Measurements from ENCODE around the gene TUBB4A.
"Not testable (repeated sequence)": the region's sequence is repeated elsewhere in the genome, so short reads cannot be mapped to it uniquely, and the experiment has no call there.

TUBB4A gene

DNA sequence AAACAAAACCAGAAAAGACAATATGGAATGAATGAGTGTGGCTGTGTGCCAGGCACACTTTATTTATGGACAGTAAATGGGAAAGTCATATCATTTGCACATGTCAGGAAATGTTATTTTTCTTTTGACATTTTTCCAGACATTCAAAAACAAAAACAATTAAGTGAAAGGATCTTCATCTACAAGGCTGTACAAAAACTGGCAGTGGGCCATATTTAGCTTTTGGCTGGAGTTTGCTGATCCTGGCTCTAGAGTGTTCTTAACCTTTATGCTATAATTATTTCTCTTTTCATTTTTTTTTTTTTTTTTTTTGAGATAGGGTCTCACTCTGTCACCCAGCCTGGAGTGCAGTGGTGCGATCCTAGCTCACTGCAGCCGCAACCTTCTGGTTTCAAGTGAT, 22.2 kb upstream of the TUBB4A start:
- DNase-seq (ENCODE audit: low read depth in 2 of 2): no peak

DNA sequence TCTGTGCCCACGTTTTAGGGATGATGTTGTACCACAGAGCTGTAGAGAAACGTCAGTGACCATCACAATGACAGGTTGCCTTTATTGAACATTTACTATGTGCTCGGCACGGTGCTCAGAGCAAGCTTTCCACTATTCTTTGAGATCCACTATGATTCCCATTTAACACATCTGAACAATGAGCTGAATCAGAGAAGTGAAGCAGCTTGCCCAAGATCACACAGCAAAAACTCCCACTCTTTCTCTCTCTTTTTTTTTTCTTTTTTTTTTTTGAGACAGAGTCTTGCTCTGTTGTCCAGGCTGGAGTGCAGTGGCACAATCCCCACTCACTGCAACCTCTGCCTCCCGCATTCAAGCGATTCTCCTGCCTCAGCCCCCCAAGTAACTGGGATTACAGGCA, 20.6 kb upstream of the TUBB4A start:
- no peak for DNase-seq (ENCODE audit: low read depth in 2 of 2)

DNA sequence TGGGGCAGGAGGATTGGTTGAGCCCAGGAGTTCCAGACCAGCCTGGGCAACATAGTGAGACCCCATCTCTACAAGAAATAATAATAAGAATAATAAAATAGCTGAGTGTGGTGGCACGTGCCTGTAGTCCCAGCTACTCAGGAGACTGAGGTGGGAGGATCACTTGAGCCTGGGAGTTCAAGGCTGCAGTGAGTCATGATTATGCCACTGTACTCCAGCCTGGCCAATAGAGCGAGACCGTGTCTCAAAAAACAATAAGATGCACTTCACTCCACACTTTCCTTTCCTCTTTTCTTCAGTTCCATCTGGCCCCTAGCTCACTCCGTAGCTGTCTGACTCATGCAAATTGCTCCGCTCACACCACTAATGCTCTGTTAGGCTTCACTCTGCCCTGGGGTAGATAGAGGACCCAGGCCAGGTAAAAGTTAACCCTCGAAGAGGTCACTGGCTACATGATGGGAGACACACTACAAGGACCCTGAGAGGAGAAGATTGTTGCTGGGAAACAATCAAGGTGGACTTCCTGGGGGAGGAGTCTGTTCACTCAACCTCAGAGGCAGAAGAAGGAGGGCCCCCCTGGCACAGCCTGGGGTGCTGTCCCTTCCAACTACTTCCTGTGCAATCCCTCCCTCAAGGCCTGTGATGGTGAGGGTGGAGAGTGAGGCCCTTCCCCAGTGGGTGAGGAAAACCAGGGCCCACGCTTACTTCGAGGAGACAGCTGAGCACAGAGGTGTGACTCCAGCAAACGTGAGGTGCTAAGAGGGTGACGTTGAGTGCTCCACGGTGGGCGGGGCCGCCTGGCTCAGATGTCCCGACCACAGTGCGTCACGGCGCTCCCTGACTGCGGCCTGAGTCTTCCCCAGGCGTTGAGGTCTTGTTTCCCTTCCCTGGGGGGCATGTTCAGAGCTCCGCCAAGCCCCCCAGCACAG, 19.9 kb upstream of the TUBB4A start:
- DNase-seq (ENCODE audit: low read depth in 2 of 2): peak; percentile 54 to 76

DNA sequence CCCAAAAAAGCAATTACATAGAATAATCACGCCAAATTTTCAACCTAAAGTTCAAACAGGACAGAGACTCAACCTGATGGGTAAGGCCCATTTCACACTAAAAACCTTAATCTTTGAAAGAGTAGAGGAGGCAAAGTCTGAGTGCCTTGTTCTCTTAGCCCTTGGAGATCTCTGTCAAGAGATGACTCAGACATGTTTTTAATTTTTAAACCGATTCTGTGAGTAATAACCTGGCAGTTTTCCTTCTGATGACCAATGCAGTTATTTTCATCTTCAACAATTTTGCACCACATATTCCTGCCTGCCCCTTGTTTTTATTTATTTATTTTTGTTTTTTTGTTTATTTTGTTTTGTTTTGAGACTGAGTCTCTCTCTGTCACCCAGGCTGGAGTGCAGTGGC, 17.2 kb upstream of the TUBB4A start:
- DNase-seq (ENCODE audit: low read depth in 2 of 2): no peak

DNA sequence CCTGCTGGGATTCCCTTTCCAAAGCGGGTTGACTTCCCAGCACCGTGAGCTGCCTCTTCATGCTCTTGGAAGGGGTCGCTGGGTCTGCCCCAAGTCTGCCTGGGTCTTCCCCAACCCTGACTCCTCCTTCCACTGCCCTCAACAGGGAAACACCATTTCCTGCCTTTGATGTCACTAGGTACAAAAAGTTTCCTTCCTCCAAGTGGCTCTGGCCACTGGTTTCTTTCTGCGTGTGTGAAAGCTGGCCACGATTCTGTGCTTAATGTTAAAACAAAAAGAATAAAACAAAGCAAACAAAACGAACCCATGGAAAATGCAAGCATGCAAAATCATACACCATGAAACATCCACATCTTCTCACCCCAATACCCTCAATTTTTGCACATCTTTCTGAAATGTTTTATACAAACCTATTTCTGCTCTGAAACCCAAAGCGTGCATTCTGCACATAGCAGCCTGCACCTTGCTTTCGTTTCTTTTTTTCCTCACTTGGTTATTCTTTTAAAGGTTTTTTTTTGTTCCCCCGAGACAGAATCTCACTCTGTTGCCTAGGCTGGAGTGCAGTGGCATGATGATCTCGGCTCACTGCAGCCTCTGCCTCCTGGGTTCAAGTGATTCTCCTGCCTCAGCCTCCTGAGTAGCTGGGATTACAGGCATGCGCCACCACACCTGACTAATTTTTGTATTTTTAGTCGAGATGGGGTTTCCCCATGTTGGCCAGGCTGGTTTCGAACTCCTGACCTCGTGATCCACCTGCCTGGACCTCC, 16.2 kb upstream of the TUBB4A start:
- no peak for DNase-seq (ENCODE audit: low read depth in 2 of 2)

DNA sequence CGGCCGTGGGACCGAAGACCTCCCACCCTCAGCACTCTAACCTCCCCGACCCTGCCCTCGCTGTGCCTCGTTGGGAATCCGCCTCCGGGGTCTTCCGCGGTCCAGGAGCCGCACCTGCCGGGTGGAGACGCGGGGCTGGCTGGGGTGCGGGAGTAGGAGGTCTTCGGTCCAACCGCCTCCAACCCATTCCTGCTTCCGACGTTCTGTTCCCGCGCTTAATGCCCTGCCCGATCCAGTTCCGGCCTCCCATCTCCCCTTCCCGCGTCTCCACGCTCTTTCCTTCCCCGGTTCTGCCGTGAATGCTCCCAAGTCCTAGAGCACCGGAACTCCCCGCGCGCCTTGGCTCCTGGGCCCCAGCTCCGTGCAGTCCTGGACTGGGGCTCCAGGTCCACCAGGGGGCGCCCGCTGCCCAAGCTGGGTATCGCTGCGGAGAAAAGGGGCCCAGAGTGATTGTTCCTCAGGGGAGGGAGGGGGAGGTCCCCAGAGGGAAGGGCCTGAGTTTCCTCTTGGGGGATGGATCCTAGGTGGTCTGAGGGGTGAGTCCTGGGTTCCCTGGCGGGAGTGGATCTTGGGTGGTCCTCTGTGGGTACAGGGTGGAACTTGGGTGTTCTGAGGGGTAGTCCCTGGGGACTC, 14.7 kb upstream of the TUBB4A start:
- peak; percentile 81 to 83 for DNase-seq (ENCODE audit: low read depth in 2 of 2)

DNA sequence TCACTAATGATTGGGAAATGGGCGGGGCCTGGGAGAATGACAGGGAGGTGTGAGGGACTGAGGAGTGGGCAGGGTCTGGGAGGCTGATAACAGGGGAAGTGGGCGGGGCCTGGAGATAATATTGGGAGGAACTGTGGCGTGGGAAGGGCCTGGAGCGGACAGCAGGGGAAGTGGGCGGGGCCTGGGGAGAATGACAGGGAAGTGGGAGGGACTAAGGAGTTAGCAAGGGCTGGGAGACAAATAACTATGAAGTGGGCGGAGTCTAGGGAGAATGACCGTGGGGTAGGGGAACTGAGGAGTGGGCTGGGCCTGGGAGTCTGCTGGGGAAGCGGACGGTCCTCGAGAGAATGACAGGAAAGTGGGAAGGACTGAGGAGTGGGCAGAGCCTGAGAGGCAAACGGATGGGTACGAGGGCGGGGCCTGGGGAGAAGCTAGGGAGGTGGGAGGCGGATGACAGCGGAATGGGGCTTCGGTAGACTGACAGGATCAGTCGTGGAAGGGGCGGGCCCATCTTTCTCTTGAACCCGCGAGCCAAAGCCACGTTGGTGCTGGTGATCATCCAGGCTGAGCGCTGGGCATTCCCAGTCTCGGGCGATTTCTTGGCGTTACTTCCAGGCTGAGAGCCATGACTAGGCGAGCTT, 14.0 kb upstream of the TUBB4A start:
- DNase-seq (ENCODE audit: low read depth in 2 of 2): peak; percentile 29 to 54

DNA sequence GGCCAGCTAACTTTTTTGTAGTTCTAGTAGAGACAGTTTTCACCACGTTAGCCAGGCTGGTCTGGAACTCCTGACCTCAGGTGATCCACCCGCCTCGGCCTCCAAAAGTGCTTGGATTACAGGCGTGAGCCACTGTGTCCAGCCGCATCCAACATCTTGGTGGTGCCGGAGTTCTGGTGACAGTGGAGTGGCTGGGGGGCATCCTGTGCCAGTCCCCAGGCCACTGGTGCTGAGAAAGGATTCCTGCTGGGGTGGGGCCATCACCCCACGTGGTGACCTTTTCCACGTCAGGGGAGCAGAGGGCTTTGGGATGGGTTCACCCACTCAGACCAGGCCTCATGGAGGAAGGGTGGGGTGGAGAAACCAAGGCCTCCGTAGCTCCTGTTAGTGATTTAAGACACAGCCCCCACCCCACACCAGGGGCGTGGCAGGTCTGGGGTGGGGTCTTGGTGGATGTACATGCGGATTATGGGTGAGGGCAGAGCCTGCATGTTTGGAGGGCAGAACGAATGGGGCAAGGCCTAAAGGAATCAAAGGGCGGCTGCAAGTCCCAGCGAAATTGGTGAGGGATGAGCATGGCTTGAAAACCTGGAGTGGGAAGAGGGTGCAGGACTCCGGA, 12.9 kb upstream of the TUBB4A start:
- DNase-seq (ENCODE audit: low read depth in 2 of 2): no peak

DNA sequence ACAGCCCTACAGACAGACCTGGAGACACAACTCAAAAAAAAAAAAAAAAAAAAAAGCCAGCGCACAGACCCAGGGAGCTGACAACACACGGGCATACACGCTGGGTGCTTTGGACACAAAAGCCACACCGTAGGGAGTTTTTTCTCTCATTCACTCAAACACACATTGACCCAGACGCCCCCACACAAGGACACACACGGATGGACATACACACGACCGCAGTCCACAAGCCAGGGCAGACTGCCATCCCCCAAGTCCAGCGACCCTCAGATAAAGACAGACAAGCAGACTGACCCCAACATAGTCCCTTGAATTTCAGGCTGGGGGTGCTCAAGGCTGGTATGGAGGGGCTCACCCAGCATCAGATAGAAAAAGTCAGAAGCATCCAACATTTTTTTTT, 12.0 kb upstream of the TUBB4A start:
- DNase-seq (ENCODE audit: low read depth in 2 of 2): no peak

DNA sequence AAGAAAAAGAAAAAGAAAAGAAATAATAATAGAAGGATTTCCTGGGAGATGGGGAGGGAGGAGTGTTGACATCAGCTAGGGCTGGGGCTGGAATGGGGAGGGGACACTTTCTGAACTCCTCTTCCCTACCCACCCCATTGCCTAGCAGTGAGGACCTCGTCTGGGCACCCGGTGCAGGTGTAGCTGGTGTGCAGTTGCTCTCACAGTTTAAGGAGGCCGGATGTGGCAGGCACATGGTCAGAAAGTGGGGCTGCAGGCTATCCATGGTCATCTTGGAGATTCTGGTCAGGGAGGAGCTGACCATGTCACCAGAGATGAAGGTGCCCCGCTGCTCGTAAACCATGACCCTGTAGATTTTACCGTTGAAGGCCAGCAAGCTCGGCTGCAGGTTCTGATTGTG, 8.5 kb upstream of the TUBB4A start:
- DNase-seq (ENCODE audit: low read depth in 2 of 2): no peak

DNA sequence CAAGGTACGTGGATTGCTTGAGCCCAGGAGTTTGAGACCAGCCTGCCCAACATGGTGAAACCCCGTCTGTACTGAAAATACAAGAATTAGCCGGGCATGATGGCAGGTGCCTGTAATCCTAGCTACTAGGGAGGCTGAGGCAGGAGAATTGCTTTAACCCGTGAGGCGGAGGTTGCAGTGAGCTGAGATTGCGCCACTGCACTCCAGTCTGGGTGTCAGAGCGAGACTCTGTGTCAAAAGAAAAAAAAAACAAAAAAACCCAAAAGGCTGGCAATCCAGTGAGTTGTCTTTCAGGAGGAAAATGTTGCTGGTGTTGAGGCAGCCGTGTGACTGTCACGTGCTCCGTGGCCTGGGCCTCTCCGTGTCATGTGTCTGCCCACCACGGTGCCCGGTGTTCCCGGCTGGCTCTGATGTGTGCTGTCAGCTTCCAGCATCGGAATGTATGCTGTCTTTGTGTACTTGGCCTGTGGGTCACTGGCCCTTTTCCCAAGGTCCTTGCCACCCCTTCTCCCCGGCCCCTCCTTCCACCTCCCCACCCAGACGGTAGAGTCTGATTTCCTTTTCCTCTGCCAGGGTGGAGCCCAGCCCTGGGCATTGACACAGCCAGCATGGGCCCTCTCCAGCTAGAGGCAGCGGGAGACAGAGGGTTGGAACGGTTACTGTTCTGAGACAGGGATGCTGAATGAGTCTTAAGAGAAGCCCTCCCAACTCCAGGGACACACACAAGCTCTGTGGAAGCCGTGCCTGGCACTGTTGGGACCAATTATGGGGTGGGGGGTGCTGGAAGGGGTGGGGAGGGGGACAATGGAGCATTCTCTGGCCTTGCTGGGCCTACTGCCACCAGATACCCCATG, 7.2 kb upstream of the TUBB4A start:
- DNase-seq (ENCODE audit: low read depth in 2 of 2): no peak

DNA sequence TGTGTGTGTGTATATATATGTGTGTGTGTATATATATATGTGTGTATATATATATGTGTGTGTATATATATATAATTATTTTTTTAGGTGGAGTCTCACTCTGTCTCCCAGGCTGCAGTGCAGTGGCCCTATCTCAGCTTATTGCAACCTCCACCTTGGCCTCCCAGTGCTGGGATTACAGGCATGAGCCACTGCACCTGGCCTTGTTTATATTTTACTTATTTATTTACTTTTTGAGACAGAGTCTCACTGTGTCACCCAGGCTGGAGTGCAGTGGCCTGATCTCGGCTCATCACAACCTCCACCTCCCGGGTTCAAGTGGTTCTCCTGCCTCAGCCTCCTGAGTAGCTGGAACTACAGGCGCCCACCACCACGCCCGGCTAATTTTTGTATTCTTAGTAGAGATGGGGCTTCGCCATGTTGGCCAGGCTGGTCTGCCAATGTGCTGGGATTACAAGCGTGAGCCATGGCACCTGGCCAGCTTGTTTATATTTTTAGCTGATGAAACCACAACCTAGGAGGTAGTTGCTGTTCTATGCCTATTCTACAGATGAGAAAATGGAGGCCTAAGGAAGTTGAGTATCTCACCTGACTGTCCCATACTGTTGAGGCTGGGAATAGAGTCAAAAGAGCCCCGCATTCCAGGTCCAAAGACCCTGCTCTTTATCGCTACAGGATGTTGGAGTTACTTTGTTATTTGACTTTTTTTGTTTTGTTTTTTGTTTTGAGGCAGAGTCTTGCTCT, 6.1 kb upstream of the TUBB4A start:
- DNase-seq (ENCODE audit: low read depth in 2 of 2): not testable (repeated sequence)

DNA sequence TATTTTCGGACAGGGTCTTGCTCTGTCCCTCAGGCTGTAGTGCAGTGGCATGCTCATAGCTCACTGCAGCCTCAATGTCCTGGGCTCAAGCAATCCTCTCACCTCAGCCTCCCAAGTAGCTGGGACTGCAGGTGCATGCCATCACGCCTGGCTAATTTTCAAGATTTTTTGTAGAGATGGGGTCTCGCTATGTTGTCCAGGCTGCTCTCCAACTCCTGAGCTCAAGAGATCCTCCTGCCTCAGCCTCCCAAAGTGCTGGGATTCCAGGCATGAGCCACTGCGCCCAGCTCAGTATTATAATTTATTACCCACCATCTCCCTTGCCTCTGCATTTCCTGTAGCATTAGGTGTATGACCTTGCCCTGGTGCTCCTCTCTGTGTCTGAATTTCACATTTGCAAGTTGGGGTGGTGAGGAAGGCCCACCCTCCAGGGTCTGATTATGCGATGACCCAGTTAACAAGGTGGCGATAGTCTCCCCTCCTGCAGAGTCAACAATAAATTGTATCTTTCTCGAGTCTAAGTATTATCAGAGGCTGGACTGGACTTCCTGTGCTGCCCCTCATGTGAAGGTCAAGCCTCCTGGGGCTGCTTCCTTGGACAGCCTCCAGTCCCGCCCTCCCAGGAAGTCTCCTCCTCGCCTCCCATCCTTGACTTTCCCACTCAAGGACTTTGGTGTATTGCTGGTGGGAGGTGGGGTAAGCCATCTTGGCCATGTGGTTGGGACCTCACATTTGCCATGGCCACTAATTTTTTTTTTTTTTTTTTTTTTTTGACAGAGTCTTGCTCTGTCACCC, 1.5 kb upstream of the TUBB4A start:
- no peak for DNase-seq (ENCODE audit: low read depth in 2 of 2)

DNA sequence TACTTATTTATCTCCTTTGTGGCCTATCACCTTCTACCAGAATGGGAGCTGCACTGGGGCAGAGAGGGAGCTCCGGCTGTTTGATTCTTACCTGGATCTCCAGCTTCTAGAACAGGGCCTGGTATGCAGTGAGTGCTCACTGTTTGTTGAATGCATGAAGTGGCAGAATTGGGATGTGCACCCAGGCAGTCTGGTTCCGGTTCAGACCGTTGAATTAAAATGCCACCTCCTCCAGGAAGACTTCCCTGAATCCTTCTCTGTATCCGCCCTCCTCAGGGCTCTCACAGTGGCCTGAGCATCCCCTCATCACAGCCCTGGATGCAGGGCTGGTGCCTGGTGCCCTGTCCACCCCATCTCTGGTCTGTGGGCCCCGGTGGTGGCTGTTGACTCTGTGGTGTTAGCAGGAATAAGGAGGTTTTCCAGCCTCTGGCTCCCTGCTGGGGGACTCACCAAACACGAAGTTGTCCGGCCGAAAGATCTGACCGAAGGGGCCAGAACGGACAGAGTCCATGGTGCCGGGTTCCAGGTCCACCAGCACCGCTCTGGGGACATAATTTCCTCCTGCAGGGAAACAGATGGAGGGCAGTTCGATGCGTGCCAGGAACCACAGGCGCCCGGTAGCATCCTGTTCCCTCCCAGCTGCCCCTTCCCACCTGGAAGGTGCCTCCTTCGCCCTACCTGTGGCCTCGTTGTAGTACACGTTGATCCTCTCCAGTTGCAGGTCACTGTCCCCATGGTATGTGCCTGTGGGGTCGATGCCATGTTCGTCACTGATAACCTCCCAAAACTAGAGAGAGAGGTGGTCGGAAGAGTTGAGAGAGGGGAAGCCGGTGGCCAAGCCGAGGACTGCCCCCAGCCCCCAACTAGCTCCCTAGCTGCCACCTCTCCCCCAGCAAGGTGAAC, 1.0 kb downstream of the TUBB4A start:
- DNase-seq (ENCODE audit: low read depth in 2 of 2): no peak

DNA sequence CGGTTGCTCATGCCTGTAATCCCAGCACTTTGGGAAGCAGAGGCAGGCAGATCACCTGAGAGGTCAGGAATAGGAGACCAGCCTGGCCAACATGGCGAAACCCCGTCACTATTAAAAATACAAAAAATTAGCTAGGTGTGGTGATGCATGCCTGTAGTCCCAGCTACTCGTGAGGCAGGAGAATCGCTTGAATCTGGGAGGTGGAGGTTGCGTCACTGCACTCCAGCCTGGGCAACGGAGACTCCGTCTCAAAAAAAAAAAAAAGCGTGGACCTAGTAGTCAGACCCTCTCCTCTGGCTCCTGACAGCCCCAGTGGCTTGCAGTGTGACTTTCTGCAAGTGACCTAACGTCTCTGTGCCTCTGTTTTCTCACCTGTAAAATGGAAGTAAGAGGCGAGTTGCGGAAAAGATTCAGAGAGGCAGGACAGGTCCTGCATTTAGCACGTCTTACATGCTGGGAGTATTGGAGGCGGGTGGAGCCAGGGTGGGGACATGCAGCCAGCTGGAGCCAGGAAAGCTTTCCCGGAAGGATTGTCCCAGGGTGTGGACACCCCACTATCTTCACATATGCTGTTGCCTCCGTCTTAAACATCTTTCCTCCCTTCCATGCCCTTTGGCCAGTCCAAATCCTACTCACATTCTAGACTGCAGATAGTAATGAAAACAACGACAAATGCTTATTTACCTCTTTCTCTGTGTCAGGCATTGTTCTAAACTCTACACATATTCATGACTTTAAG, 2.9 kb downstream of the TUBB4A start:
- no peak for DNase-seq (ENCODE audit: low read depth in 2 of 2)

DNA sequence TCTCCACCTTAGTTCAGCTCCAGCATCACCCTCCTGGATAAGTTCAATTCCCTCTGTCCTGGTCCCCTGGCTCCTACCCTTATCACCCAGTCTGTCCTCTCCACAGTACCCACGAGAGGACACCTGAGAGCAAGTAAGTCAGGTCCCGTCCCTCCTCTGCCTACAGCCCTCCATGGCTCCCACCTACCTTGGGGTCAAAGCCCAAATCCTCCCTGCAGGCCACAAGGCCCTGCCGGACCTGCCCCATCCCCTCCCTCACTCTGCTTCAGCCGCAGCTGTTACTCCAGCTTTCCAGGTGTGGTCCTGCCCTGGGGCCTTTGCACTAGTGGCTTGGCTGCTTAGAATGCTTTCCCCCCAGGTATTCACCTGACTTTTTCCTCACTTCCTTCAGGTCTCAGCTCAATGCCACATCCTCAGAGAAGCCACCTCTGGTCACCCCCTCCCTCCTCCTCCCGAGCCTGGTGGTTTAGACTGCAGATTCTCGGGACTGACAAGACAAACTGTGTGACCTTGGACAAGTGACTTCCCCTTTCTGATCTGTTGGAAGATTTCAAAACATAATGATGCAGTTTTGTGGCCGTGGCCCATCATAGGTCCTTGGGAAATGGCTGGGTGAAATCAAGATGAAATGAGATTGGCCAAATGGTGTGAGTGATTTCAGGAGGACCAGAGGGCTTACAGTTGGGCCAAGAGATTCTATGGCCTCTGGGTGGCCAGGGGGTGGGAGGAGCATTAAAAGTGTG, 3.6 kb downstream of the TUBB4A start:
- DNase-seq (ENCODE audit: low read depth in 2 of 2): no peak

DNA sequence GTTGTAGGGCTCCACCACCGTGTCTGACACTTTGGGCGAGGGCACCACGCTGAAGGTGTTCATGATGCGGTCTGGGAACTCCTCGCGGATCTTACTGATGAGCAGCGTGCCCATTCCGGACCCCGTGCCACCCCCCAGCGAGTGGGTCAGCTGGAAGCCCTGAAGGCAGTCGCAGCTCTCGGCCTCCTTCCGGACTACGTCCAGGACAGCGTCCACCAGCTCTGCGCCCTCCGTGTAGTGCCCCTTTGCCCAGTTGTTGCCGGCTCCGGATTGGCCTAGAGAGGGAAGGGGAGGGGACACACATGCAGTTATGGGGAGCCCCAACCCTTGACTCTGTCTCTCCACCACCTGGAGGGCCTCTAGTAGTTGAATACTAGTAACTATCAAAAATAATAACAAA, 6.2 kb downstream of the TUBB4A start:
- DNase-seq (ENCODE audit: low read depth in 2 of 2): no peak

Measured in stimulated activated CD8-positive, alpha-beta memory T cell treated with anti-CD3 and anti-CD28 coated beads, Interleukin-7, amount 100 ng/mL, for 4 hours (primary cell).